Ectodermal cell (in vitro differentiated cells): ENCODE measurements around the gene SPAG9.

ENCODE experiments used
- H3K27ac ChIP-seq: 2 replicates; pipeline ENCODE4 v1.7.0; 2013; ENCODE audit warnings: mild to moderate bottlenecking, low read depth, low read length; ENCODE audit not compliant: insufficient read depth, poor library complexity, severe bottlenecking
- H3K27me3 ChIP-seq: 2 replicates; pipeline ENCODE4 v1.7.0; 2013; ENCODE audit warnings: mild to moderate bottlenecking, low read length; ENCODE audit not compliant: insufficient read depth, control insufficient read depth, poor library complexity, severe bottlenecking
- H3K36me3 ChIP-seq: one replicate; pipeline ENCODE4 v1.7.0; 2013; ENCODE audit warnings: low read length; ENCODE audit not compliant: control insufficient read depth, insufficient read depth
- H3K4me1 ChIP-seq: one replicate; pipeline ENCODE4 v1.7.0; 2013; ENCODE audit warnings: low read length; ENCODE audit not compliant: control insufficient read depth, insufficient read depth
- H3K4me3 ChIP-seq: 2 replicates; pipeline ENCODE4 v1.7.0; 2013; ENCODE audit warnings: low read depth, low read length, control low read depth; ENCODE audit not compliant: insufficient read depth
- H3K9me3 ChIP-seq: 2 replicates; pipeline ENCODE4 v1.7.0; 2013; ENCODE audit warnings: mild to moderate bottlenecking, low read length, moderate library complexity; ENCODE audit not compliant: control insufficient read depth
- WGBS, 2 experiments: methylation state at CpG; one replicate each; pipeline ENCODE4 v1.1.7; 2013; ENCODE audit warnings: missing lambda C conversion rate in 2 of 2; 5-methylcytosine and 5-hydroxymethylcytosine counted together

Gene SPAG9

GRCh38 chr17:51159604-51160003 is 38.9 kb upstream of the SPAG9 start:
- no peaks in the 10 kb centered on the region for H3K9me3 ChIP-seq
- no peak overlapping the region for H3K27ac ChIP-seq
- H3K36me3 ChIP-seq = peaks cover 19% of the 10 kb centered on the region
- 93 to 96% methylated on average over 3 of the region's 3 CpGs for WGBS, 2 experiments
- H3K27me3 ChIP-seq = no peaks in the 10 kb centered on the region
- H3K4me3 ChIP-seq = no peak overlapping the region
- H3K4me1 ChIP-seq = peaks cover 2% of the 10 kb centered on the region

GRCh38 chr17:51155416-51155815 is 34.7 kb upstream of the SPAG9 start:
- H3K36me3 ChIP-seq = no peaks in the 10 kb centered on the region
- no peaks in the 10 kb centered on the region for H3K9me3 ChIP-seq
- H3K27ac ChIP-seq = no peak overlapping the region
- peaks cover 3% of the 10 kb centered on the region for H3K4me1 ChIP-seq
- H3K4me3 ChIP-seq = no peak overlapping the region
- no peaks in the 10 kb centered on the region for H3K27me3 ChIP-seq
- WGBS, 2 experiments = 96% methylated on average over 8 of the region's 8 CpGs

- WGBS, 2 experiments = 17 to 18% methylated on average over 5 to 6 of the region's 6 CpGs
- Histone ChIP-seq H3K27me3 (no peaks in the 10 kb centered on the region), H3K27ac (peak overlapping the region; percentile 87), H3K36me3 (no peaks in the 10 kb centered on the region), H3K4me3 (peak overlapping the region; percentile 79), H3K4me1 (peaks cover 3% of the 10 kb centered on the region), H3K9me3 (no peaks in the 10 kb centered on the region)
Measured at GRCh38 chr17:51154176-51154575, 33.5 kb upstream of the SPAG9 start.

- WGBS, 2 experiments = 0% methylated on average over 60 of the region's 60 CpGs
- H3K27me3 ChIP-seq = no peaks in the 10 kb centered on the region
- no peaks in the 10 kb centered on the region for H3K9me3 ChIP-seq
- no peaks in the 10 kb centered on the region for H3K36me3 ChIP-seq
- H3K4me1 ChIP-seq = peaks cover 3% of the 10 kb centered on the region
- peak within 1 kb of the TSS; percentile 79 for H3K4me3 ChIP-seq
- peak within 1 kb of the TSS; percentile 87 for H3K27ac ChIP-seq
Measured at GRCh38 chr17:51153210-51154072, 32.8 kb upstream of the SPAG9 start, which contains the start of gene NME1. NME1 (plus strand) TSS chr17:51153559; CDS start chr17:51155655, 2,096 bp downstream.

- Histone ChIP-seq H3K36me3 (no peaks in the 10 kb centered on the region), H3K9me3 (no peaks in the 10 kb centered on the region), H3K4me1 (peaks cover 3% of the 10 kb centered on the region), H3K27ac (peak overlapping the region; percentile 79), H3K27me3 (no peaks in the 10 kb centered on the region), H3K4me3 (peak overlapping the region; percentile 79)
- WGBS, 2 experiments = 75 to 76% methylated on average over 5 to 8 of the region's 8 CpGs
Measured at GRCh38 chr17:51152766-51153209, 32.1 kb upstream of the SPAG9 start.

- Histone ChIP-seq H3K4me3 (no peak overlapping the region), H3K4me1 (peaks cover 3% of the 10 kb centered on the region), H3K27me3 (no peaks in the 10 kb centered on the region), H3K27ac (no peak overlapping the region), H3K9me3 (no peaks in the 10 kb centered on the region), H3K36me3 (no peaks in the 10 kb centered on the region)
- 94 to 95% methylated on average over 5 of the region's 5 CpGs for WGBS, 2 experiments
Measured at GRCh38 chr17:51150932-51151331, 30.3 kb upstream of the SPAG9 start.

- Histone ChIP-seq H3K36me3 (no peaks in the 10 kb centered on the region), H3K27ac (no peak overlapping the region), H3K27me3 (no peaks in the 10 kb centered on the region), H3K4me1 (peaks cover 3% of the 10 kb centered on the region), H3K4me3 (no peak overlapping the region), H3K9me3 (no peaks in the 10 kb centered on the region)
- WGBS, 2 experiments = 95 to 98% methylated on average over 2 of the region's 2 CpGs
Measured at GRCh38 chr17:51149163-51149562, 28.5 kb upstream of the SPAG9 start.

GRCh38 chr17:51147650-51148049 is 27.0 kb upstream of the SPAG9 start:
- no peak overlapping the region for H3K4me3 ChIP-seq
- no peak overlapping the region for H3K27ac ChIP-seq
- no peaks in the 10 kb centered on the region for H3K27me3 ChIP-seq
- H3K36me3 ChIP-seq = no peaks in the 10 kb centered on the region
- H3K4me1 ChIP-seq = peaks cover 3% of the 10 kb centered on the region
- no peaks in the 10 kb centered on the region for H3K9me3 ChIP-seq
- 87 to 89% methylated on average over 4 of the region's 4 CpGs for WGBS, 2 experiments

- 89 to 90% methylated on average over 6 of the region's 6 CpGs for WGBS, 2 experiments
- H3K9me3 ChIP-seq = no peaks in the 10 kb centered on the region
- H3K27ac ChIP-seq = no peak overlapping the region
- no peaks in the 10 kb centered on the region for H3K36me3 ChIP-seq
- no peaks in the 10 kb centered on the region for H3K27me3 ChIP-seq
- H3K4me1 ChIP-seq = peaks cover 3% of the 10 kb centered on the region
- H3K4me3 ChIP-seq = no peak overlapping the region
Measured at GRCh38 chr17:51144266-51145022, 23.8 kb upstream of the SPAG9 start.

GRCh38 chr17:51142597-51142996 is 21.9 kb upstream of the SPAG9 start:
- H3K27ac ChIP-seq = no peak overlapping the region
- H3K4me3 ChIP-seq = no peak overlapping the region
- 91 to 96% methylated on average over 1 to 2 of the region's 2 CpGs for WGBS, 2 experiments
- H3K4me1 ChIP-seq = peaks cover 3% of the 10 kb centered on the region
- no peaks in the 10 kb centered on the region for H3K27me3 ChIP-seq
- H3K9me3 ChIP-seq = no peaks in the 10 kb centered on the region
- H3K36me3 ChIP-seq = no peaks in the 10 kb centered on the region
